GM23338 (cell line): ENCODE measurements around the gene GMPPA. TPM values are rescaled to one million over a fixed set of nuclear protein-coding genes. Genes with fewer than 3 reads are reported as not detected.

ENCODE experiments used
- ATAC-seq: fragments of 200-7000 bp; cut with Tn5 transposase; 3 replicates; pipeline ENCODE4 v1.9.1; 2020
- DNase-seq: peaks from one replicate; pipeline ENCODE4 v3.0.0-alpha.2; 2015; ENCODE audit warnings: low spot score
- H2AFZ ChIP-seq: fragments of 200-600 bp; sonication (generic); 2 replicates; pipeline ENCODE4 v1.8.0; 2016; ENCODE audit warnings: antibody characterized with exemption, mild to moderate bottlenecking, moderate library complexity
- H3F3A ChIP-seq: fragments of 200-600 bp; sonication (generic); replicated peaks from 2 replicates; pipeline ENCODE4 v1.8.0; 2017; ENCODE audit warnings: antibody characterized with exemption, mixed run types, low read depth
- H3K27ac ChIP-seq: fragments of 200-600 bp; sonication (generic); 2 replicates; pipeline ENCODE4 v1.6.1; 2016; ENCODE audit warnings: low read depth
- H3K27me3 ChIP-seq: fragments of 200-600 bp; sonication (generic); 2 replicates; pipeline ENCODE4 v1.8.0; 2016; ENCODE audit warnings: mild to moderate bottlenecking, mixed run types, moderate library complexity; ENCODE audit not compliant: insufficient read depth
- H3K36me3 ChIP-seq: fragments of 200-600 bp; sonication (generic); 2 replicates; pipeline ENCODE4 v1.8.0; 2016; ENCODE audit warnings: mild to moderate bottlenecking; ENCODE audit not compliant: insufficient read depth
- H3K4me1 ChIP-seq: fragments of 200-600 bp; sonication (generic); 2 replicates; pipeline ENCODE4 v1.8.0; 2016; ENCODE audit warnings: mild to moderate bottlenecking, moderate library complexity; ENCODE audit not compliant: insufficient read depth
- H3K4me2 ChIP-seq: fragments of 200-600 bp; sonication (generic); 2 replicates; pipeline ENCODE4 v1.7.1; 2017; ENCODE audit warnings: mixed run types
- H3K4me3 ChIP-seq: fragments of 200-600 bp; sonication (generic); 2 replicates; pipeline ENCODE4 v1.6.1; 2016; ENCODE audit warnings: mixed run types
- H3K79me2 ChIP-seq: fragments of 200-600 bp; sonication (generic); replicated peaks from 2 replicates; pipeline ENCODE4 v1.8.0; 2017; ENCODE audit warnings: mild to moderate bottlenecking; ENCODE audit not compliant: insufficient read depth
- H3K9me2 ChIP-seq: fragments of 200-600 bp; sonication (generic); 2 replicates; pipeline ENCODE4 v1.8.0; 2017; ENCODE audit not compliant: insufficient read depth
- H4K20me1 ChIP-seq: fragments of 200-600 bp; sonication (generic); replicated peaks from 2 replicates; pipeline ENCODE4 v1.8.0; 2017; ENCODE audit warnings: mild to moderate bottlenecking; ENCODE audit not compliant: insufficient read depth
- H3K27ac Mint-ChIP-seq: 2 replicates; pipeline ENCODE4 v1.8.0; 2020; ENCODE audit warnings: inconsistent platforms, mild to moderate bottlenecking, moderate library complexity, mixed read lengths
- H3K27me3 Mint-ChIP-seq: 3 replicates; pipeline ENCODE4 v1.8.0; 2022; ENCODE audit warnings: low read depth, mild to moderate bottlenecking, moderate library complexity, mixed read lengths, inconsistent platforms; ENCODE audit not compliant: insufficient read depth, poor library complexity
- H3K36me3 Mint-ChIP-seq: 3 replicates; pipeline ENCODE4 v1.8.0; 2021; ENCODE audit warnings: low read depth, mild to moderate bottlenecking, inconsistent platforms, moderate library complexity, mixed read lengths
- H3K4me1 Mint-ChIP-seq: 3 replicates; pipeline ENCODE4 v1.8.0; 2020; ENCODE audit warnings: mild to moderate bottlenecking, inconsistent platforms, mixed read lengths
- H3K4me3 Mint-ChIP-seq: 3 replicates; pipeline ENCODE4 v1.8.0; 2021; ENCODE audit warnings: moderate library complexity, mild to moderate bottlenecking, inconsistent platforms, mixed read lengths
- H3K9me3 Mint-ChIP-seq: 3 replicates; pipeline ENCODE4 v1.8.0; 2020; ENCODE audit warnings: moderate library complexity, mild to moderate bottlenecking, inconsistent platforms, mixed read lengths
- CREB1 ChIP-seq: fragments of 250-450 bp; sonication (Bioruptor Pico); IDR thresholded peaks from 2 replicates; pipeline ENCODE4 v1.5.0; 2020; ENCODE audit warnings: low read depth, mild to moderate bottlenecking, moderate library complexity
- EZH2 ChIP-seq: fragments of 200-600 bp; sonication (generic); IDR thresholded peaks from one replicate; pipeline ENCODE4 v1.8.0; 2017; ENCODE audit warnings: antibody characterized with exemption, mild to moderate bottlenecking, low read depth; ENCODE audit not compliant: unreplicated experiment
- NANOG ChIP-seq: IDR thresholded peaks from 2 replicates; pipeline ENCODE4 v1.6.1; 2016; ENCODE audit warnings: antibody characterized with exemption, borderline replicate concordance
- STAT1 ChIP-seq: IDR thresholded peaks from one replicate; pipeline ENCODE4 v1.6.1; 2016; ENCODE audit warnings: antibody characterized with exemption; ENCODE audit not compliant: unreplicated experiment
- ZNF331 ChIP-seq: fragments of 250-450 bp; sonication (Bioruptor Pico); IDR thresholded peaks from 2 replicates; pipeline ENCODE4 v1.5.0; 2020; ENCODE audit warnings: low read depth, mild to moderate bottlenecking, moderate library complexity
- polyA plus RNA-seq: library from polyadenylated mRNA; unstranded; fragments of >200 nt; fragmentation: Nextera tagmentation; extraction: Ambion mirVana; gene quantifications from 2 replicates; pipeline ENCODE4 v1.2.1, GENCODE V29; 2016
- total RNA-seq: library from RNA; depleted of rRNA; stranded (reverse); fragments of >200 nt; shearing (Covaris generic); gene quantifications from 2 replicates; pipeline ENCODE4 v1.2.3, GENCODE V29; 2014
- TF ChIP-seq, protein P1 (sequence below): fragments of 250-450 bp; sonication (Bioruptor Pico); IDR thresholded peaks from 2 replicates; pipeline ENCODE4 v1.5.0; 2020; ENCODE audit warnings: mild to moderate bottlenecking, moderate library complexity
- TF ChIP-seq, protein P2 (sequence below), 2 experiments: fragments of 200-600 bp in 1 of 2; sonication (generic) in 1 of 2; conservative IDR thresholded peaks; 2 replicates each; pipeline versions ENCODE4 v1.5.1 to v1.6.1; 2016 to 2017; ENCODE audit warnings: antibody characterized with exemption in 2 of 2, low read depth in 2 of 2, mild to moderate bottlenecking in 2 of 2, moderate library complexity in 1 of 2
- TF ChIP-seq, protein P3 (sequence below): IDR thresholded peaks from one replicate; pipeline ENCODE4 v1.6.1; 2018; ENCODE audit warnings: antibody characterized with exemption; ENCODE audit not compliant: unreplicated experiment
- TF ChIP-seq, protein P4 (sequence below): IDR thresholded peaks from 2 replicates; pipeline ENCODE4 v1.6.1; 2016; ENCODE audit warnings: antibody characterized with exemption

The GMPPA gene
- total and polyA plus RNA-seq, 2 experiments from 2014 or later = 27.0 to 33.8 TPM

DNA sequence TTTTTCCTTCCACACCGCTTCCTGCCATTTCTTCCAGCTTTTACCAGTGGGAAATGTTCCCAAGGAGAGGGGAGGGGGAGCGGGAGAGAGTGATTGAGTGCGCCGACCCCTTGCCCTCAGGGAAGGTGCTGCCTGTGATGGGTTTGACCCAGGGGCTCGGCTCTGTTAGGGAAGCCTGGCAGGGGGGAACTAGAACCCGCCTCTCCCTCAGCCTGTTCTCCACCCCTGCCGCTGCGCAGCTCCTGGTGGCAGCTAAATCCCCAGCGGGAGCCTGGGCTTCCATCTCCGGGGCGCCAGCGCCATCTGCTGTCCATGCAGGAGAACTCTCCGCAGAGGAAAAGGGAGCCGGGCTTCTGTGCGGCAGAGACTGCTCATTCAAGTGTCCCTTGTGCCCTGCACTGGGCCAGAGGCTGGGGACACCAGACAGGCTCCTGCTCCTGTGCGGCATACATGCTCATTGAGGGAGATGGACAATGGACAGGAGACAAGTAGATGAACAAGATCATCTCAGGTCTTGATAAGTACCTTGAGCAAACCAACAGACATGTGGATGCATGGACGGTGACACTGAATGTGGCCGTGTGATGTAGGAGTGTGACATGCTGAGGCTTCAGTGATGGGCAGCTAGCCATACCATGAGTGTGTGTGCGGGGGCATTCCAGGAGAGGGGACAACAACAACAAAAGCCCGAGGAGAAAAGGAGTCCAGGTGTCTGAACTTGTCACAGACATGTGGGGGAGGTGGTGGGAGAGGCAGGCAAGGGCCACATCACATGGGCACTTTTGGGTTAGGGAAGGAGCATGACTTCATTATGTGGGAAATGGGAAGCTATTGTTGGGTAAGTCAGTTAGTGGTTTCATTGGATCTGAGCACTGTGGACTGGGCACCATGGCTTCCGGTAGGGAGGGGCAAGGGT is 31.6 kb downstream of the GMPPA start:
- no peaks in the 10 kb centered on the region for H3K79me2 ChIP-seq
- Mint-ChIP-seq H3K27ac (no peak overlapping the region), H3K9me3 (no peaks in the 10 kb centered on the region), H3K4me1 (peaks cover 40% of the 10 kb centered on the region), H3K27me3 (peaks cover 46% of the 10 kb centered on the region), H3K36me3 (no peaks in the 10 kb centered on the region; the same call in 2 of the 3 replicates), H3K4me3 (peak overlapping the region; percentile 60)
- H3K27me3 ChIP-seq = peaks cover 39% of the 10 kb centered on the region
- no peak for TF ChIP-seq STAT1
- TF ChIP-seq, protein P1, sequence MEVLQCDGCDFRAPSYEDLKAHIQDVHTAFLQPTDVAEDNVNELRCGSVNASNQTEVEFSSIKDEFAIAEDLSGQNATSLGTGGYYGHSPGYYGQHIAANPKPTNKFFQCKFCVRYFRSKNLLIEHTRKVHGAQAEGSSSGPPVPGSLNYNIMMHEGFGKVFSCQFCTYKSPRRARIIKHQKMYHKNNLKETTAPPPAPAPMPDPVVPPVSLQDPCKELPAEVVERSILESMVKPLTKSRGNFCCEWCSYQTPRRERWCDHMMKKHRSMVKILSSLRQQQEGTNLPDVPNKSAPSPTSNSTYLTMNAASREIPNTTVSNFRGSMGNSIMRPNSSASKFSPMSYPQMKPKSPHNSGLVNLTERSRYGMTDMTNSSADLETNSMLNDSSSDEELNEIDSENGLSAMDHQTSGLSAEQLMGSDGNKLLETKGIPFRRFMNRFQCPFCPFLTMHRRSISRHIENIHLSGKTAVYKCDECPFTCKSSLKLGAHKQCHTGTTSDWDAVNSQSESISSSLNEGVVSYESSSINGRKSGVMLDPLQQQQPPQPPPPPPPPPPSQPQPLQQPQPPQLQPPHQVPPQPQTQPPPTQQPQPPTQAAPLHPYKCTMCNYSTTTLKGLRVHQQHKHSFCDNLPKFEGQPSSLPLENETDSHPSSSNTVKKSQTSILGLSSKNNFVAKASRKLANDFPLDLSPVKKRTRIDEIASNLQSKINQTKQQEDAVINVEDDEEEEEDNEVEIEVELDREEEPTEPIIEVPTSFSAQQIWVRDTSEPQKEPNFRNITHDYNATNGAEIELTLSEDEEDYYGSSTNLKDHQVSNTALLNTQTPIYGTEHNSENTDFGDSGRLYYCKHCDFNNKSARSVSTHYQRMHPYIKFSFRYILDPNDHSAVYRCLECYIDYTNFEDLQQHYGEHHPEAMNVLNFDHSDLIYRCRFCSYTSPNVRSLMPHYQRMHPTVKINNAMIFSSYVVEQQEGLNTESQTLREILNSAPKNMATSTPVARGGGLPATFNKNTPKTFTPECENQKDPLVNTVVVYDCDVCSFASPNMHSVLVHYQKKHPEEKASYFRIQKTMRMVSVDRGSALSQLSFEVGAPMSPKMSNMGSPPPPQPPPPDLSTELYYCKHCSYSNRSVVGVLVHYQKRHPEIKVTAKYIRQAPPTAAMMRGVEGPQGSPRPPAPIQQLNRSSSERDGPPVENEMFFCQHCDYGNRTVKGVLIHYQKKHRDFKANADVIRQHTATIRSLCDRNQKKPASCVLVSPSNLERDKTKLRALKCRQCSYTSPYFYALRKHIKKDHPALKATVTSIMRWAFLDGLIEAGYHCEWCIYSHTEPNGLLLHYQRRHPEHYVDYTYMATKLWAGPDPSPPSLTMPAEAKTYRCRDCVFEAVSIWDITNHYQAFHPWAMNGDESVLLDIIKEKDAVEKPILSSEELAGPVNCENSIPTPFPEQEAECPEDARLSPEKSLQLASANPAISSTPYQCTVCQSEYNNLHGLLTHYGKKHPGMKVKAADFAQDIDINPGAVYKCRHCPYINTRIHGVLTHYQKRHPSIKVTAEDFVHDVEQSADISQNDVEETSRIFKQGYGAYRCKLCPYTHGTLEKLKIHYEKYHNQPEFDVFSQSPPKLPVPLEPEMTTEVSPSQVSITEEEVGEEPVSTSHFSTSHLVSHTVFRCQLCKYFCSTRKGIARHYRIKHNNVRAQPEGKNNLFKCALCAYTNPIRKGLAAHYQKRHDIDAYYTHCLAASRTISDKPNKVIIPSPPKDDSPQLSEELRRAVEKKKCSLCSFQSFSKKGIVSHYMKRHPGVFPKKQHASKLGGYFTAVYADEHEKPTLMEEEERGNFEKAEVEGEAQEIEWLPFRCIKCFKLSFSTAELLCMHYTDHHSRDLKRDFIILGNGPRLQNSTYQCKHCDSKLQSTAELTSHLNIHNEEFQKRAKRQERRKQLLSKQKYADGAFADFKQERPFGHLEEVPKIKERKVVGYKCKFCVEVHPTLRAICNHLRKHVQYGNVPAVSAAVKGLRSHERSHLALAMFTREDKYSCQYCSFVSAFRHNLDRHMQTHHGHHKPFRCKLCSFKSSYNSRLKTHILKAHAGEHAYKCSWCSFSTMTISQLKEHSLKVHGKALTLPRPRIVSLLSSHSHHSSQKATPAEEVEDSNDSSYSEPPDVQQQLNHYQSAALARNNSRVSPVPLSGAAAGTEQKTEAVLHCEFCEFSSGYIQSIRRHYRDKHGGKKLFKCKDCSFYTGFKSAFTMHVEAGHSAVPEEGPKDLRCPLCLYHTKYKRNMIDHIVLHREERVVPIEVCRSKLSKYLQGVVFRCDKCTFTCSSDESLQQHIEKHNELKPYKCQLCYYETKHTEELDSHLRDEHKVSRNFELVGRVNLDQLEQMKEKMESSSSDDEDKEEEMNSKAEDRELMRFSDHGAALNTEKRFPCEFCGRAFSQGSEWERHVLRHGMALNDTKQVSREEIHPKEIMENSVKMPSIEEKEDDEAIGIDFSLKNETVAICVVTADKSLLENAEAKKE (CRISPR knock-in tag) = no peak
- TF ChIP-seq, protein P2, sequence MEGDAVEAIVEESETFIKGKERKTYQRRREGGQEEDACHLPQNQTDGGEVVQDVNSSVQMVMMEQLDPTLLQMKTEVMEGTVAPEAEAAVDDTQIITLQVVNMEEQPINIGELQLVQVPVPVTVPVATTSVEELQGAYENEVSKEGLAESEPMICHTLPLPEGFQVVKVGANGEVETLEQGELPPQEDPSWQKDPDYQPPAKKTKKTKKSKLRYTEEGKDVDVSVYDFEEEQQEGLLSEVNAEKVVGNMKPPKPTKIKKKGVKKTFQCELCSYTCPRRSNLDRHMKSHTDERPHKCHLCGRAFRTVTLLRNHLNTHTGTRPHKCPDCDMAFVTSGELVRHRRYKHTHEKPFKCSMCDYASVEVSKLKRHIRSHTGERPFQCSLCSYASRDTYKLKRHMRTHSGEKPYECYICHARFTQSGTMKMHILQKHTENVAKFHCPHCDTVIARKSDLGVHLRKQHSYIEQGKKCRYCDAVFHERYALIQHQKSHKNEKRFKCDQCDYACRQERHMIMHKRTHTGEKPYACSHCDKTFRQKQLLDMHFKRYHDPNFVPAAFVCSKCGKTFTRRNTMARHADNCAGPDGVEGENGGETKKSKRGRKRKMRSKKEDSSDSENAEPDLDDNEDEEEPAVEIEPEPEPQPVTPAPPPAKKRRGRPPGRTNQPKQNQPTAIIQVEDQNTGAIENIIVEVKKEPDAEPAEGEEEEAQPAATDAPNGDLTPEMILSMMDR (conservative IDR thresholded peaks at IDR 0.05; ENCODE audit: low read depth in 2 of 2) = peak; percentile 94 to 100
- TF ChIP-seq ZNF331 (CRISPR knock-in tag) = no peak
- TF ChIP-seq NANOG = no peak
- peak; percentile 17 for TF ChIP-seq EZH2
- 0 out of 2 replicates have a peak, but pooled peaks have one; percentile 4 for TF ChIP-seq CREB1 (CRISPR knock-in tag)
- TF ChIP-seq, protein P3, sequence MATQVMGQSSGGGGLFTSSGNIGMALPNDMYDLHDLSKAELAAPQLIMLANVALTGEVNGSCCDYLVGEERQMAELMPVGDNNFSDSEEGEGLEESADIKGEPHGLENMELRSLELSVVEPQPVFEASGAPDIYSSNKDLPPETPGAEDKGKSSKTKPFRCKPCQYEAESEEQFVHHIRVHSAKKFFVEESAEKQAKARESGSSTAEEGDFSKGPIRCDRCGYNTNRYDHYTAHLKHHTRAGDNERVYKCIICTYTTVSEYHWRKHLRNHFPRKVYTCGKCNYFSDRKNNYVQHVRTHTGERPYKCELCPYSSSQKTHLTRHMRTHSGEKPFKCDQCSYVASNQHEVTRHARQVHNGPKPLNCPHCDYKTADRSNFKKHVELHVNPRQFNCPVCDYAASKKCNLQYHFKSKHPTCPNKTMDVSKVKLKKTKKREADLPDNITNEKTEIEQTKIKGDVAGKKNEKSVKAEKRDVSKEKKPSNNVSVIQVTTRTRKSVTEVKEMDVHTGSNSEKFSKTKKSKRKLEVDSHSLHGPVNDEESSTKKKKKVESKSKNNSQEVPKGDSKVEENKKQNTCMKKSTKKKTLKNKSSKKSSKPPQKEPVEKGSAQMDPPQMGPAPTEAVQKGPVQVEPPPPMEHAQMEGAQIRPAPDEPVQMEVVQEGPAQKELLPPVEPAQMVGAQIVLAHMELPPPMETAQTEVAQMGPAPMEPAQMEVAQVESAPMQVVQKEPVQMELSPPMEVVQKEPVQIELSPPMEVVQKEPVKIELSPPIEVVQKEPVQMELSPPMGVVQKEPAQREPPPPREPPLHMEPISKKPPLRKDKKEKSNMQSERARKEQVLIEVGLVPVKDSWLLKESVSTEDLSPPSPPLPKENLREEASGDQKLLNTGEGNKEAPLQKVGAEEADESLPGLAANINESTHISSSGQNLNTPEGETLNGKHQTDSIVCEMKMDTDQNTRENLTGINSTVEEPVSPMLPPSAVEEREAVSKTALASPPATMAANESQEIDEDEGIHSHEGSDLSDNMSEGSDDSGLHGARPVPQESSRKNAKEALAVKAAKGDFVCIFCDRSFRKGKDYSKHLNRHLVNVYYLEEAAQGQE = no peak
- TF ChIP-seq, protein P4, sequence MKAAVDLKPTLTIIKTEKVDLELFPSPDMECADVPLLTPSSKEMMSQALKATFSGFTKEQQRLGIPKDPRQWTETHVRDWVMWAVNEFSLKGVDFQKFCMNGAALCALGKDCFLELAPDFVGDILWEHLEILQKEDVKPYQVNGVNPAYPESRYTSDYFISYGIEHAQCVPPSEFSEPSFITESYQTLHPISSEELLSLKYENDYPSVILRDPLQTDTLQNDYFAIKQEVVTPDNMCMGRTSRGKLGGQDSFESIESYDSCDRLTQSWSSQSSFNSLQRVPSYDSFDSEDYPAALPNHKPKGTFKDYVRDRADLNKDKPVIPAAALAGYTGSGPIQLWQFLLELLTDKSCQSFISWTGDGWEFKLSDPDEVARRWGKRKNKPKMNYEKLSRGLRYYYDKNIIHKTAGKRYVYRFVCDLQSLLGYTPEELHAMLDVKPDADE = no peak
- no peaks in the 10 kb centered on the region; the same call in 1 of the 2 replicates for H3F3A ChIP-seq
- peak overlapping the region; percentile 86 for H3K4me2 ChIP-seq
- DNase-seq (peak; percentile 92), ATAC-seq (peak; percentile 79)
- no peaks in the 10 kb centered on the region; the same call in 1 of the 2 replicates for H3K36me3 ChIP-seq
- H2AFZ ChIP-seq = no peak overlapping the region; the same call in 1 of the 2 replicates
- H3K27ac ChIP-seq = no peak overlapping the region
- H3K9me2 ChIP-seq = no peaks in the 10 kb centered on the region
- no peaks in the 10 kb centered on the region for H4K20me1 ChIP-seq
- peak overlapping the region; percentile 56 for H3K4me3 ChIP-seq
- peaks cover 16% of the 10 kb centered on the region for H3K4me1 ChIP-seq
